Thoracic aorta (tissue), 2 donors: ENCODE data around the gene MAP4K5. TPM values are rescaled to one million over a fixed set of nuclear protein-coding genes. Genes with fewer than 3 reads are reported as not detected.
A peak's percentile ranks its signal among the peaks of the same experiment; 100 is the strongest.

Experiments used
- ATAC-seq: fragments of 150-250 bp; one replicate; pipeline ENCODE4 v1.8.0; 2017; ENCODE audit warnings: low read depth; ENCODE audit not compliant: insufficient number of reproducible peaks, low FRiP score
- DNase-seq: peaks from one replicate; pipeline ENCODE4 v3.0.0-alpha.2; 2020; ENCODE audit warnings: low spot score
- H3K27ac ChIP-seq, 2 donors: fragments of 200-600 bp; sonication (generic); 1 replicate in 1 of 2; 2 replicates in 1 of 2; pipeline ENCODE4 v1.5.1; 2016; ENCODE audit warnings: mild to moderate bottlenecking in 2 of 2, moderate library complexity in 2 of 2
- H3K27me3 ChIP-seq: fragments of 200-600 bp; sonication (generic); replicated peaks from 2 replicates; pipeline ENCODE4 v1.6.0; 2016; ENCODE audit warnings: mild to moderate bottlenecking; ENCODE audit not compliant: insufficient read depth
- H3K36me3 ChIP-seq: fragments of 200-600 bp; sonication (generic); one replicate; pipeline ENCODE4 v1.5.1; 2016
- H3K4me1 ChIP-seq, 2 donors: fragments of 200-600 bp; sonication (generic); 1 replicate in 1 of 2; 2 replicates in 1 of 2; pipeline versions ENCODE4 v1.5.1 to v1.6.0; 2016; ENCODE audit warnings: low read depth in 2 of 2, mild to moderate bottlenecking in 1 of 2; ENCODE audit not compliant: control insufficient read depth in 1 of 2
- H3K4me3 ChIP-seq: fragments of 200-600 bp; sonication (generic); 2 replicates; pipeline ENCODE4 v1.5.1; 2016; ENCODE audit warnings: mild to moderate bottlenecking
- H3K9me3 ChIP-seq: fragments of 200-600 bp; sonication (generic); 2 replicates; pipeline ENCODE4 v1.5.1; 2016
- CTCF ChIP-seq: fragments of 200-600 bp; sonication (generic); IDR thresholded peaks from one replicate; pipeline ENCODE4 v1.5.1; 2019; ENCODE audit warnings: antibody characterized with exemption
- total RNA-seq, 2 donors: library from RNA; depleted of rRNA; stranded (reverse); fragments of >200 nt; gene quantifications; one replicate each; pipeline versions ENCODE4 v1.1.0 to v1.2.3, GENCODE V29; 2016

The MAP4K5 gene
- total RNA-seq, 2 donors from 2014 or later: 231 to 238 TPM

GRCh38 chr14:50533241-50533705, 904 bp upstream of the MAP4K5 start:
- ATAC-seq: no peak
- peak overlapping the region; percentile 94 for H3K4me3 ChIP-seq
- DNase-seq: no peak
- H3K36me3 ChIP-seq: no peaks in the 10 kb centered on the region
- no peak overlapping the region for H3K27ac ChIP-seq
- H3K9me3 ChIP-seq: no peaks in the 10 kb centered on the region
- no peaks in the 10 kb centered on the region for H3K27me3 ChIP-seq
- no peak for TF ChIP-seq CTCF
- peaks cover 10 to 39% of the 10 kb centered on the region in 2 donors for H3K4me1 ChIP-seq

GRCh38 chr14:50531595-50532501, 521 bp downstream of the MAP4K5 start:
- peaks cover 10 to 45% of the 10 kb centered on the region in 2 donors for H3K4me1 ChIP-seq
- DNase-seq: peak; percentile 9

GRCh38 chr14:50530794-50531365, 1.5 kb downstream of the MAP4K5 start:
- no peaks in the 10 kb centered on the region for H3K9me3 ChIP-seq
- no peak overlapping the region for H3K27ac ChIP-seq
- H3K36me3 ChIP-seq: no peaks in the 10 kb centered on the region
- ATAC-seq (no peak), DNase-seq (no peak)
- H3K4me1 ChIP-seq: peaks cover 10 to 51% of the 10 kb centered on the region in 2 donors
- H3K27me3 ChIP-seq: no peaks in the 10 kb centered on the region
- peak overlapping the region; percentile 94 for H3K4me3 ChIP-seq
- TF ChIP-seq CTCF: no peak

More at GRCh38 chr14:50531595-50532501, 521 bp downstream of the MAP4K5 start:
- Histone ChIP-seq H3K36me3 (no peaks in the 10 kb centered on the region), H3K27me3 (no peaks in the 10 kb centered on the region), H3K27ac (peak overlapping the region; percentile 92 to 93), H3K4me3 (peak overlapping the region; percentile 94), H3K9me3 (no peaks in the 10 kb centered on the region)
- no peak for TF ChIP-seq CTCF
- ATAC-seq: peak; percentile 61

GRCh38 chr14:50530358-50530757, 2.0 kb downstream of the MAP4K5 start:
- H3K27ac ChIP-seq: no peak overlapping the region
- peak overlapping the region; percentile 94 for H3K4me3 ChIP-seq
- H3K9me3 ChIP-seq: no peaks in the 10 kb centered on the region
- H3K4me1 ChIP-seq: peaks cover 10 to 56% of the 10 kb centered on the region in 2 donors
- no peak for TF ChIP-seq CTCF
- DNase-seq (no peak), ATAC-seq (no peak)
- no peaks in the 10 kb centered on the region for H3K27me3 ChIP-seq
- H3K36me3 ChIP-seq: no peaks in the 10 kb centered on the region
